Rectal smooth muscle tissue (tissue), 1 donor: ENCODE results near the gene TRMU.

Experiments
- H3K27ac ChIP-seq: one replicate; pipeline ENCODE4 v1.7.0; 2013; ENCODE audit warnings: low read depth, low read length, inconsistent platforms
- H3K27me3 ChIP-seq: one replicate; pipeline ENCODE4 v1.7.0; 2013; ENCODE audit warnings: low read length; ENCODE audit not compliant: control insufficient read depth, insufficient read depth
- H3K36me3 ChIP-seq: one replicate; pipeline ENCODE4 v1.7.0; 2013; ENCODE audit warnings: low read length; ENCODE audit not compliant: control insufficient read depth, insufficient read depth
- H3K4me1 ChIP-seq: one replicate; pipeline ENCODE4 v1.7.0; 2013; ENCODE audit warnings: low read length; ENCODE audit not compliant: control insufficient read depth, insufficient read depth
- H3K4me3 ChIP-seq: one replicate; pipeline ENCODE4 v1.7.0; 2013; ENCODE audit warnings: low read length
- H3K9ac ChIP-seq: one replicate; pipeline ENCODE4 v1.7.0; 2013; ENCODE audit warnings: low read length

The TRMU gene

DNA sequence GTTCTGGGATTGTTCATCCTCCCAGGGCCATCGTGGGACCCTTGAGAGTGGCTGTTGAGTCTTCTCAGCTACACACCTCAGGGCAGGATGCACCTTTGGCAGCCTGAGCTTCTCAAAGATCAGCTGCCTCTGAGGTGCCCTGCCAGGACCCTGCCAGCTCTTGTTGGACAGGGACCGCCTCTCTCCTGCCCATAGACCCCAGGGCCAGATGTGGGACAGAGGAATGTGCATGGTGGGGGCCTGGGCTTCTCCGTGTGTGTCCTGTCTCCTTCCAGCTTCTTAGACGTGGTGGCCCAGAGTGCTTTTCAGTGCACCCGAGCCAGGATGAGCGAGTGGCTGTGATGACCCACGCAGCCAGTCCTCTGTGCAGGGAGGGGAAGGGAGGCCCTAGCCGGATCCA lies 5.9 kb upstream of the TRMU start:
- H3K9ac ChIP-seq: no peak overlapping the region
- no peak overlapping the region for H3K4me3 ChIP-seq
- H3K27ac ChIP-seq: no peak overlapping the region
- H3K4me1 ChIP-seq: no peaks in the 10 kb centered on the region
- H3K36me3 ChIP-seq: no peaks in the 10 kb centered on the region
- H3K27me3 ChIP-seq: no peaks in the 10 kb centered on the region

DNA sequence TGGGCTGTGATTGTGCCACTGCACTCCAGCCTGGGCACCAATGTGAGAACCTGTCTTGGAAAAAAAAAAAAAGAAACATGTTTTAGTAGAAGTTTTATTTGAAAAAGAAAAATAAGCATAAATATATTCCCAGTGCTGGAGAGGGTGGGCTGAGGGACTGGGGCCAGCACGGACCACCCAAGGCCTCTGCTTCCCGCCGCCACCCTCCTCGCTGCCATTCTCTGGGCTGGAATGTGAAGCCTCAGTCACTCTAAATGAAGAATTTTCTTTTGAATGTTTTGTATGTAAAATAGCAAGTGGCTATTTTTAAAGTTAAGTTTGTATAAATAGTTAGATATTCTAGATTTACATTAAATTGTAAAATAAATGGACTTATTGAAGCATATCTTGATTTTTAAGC lies 5.1 kb upstream of the TRMU start:
- Histone ChIP-seq H3K4me3 (no peak overlapping the region), H3K36me3 (no peaks in the 10 kb centered on the region), H3K9ac (no peak overlapping the region), H3K27me3 (no peaks in the 10 kb centered on the region), H3K4me1 (no peaks in the 10 kb centered on the region), H3K27ac (no peak overlapping the region)

DNA sequence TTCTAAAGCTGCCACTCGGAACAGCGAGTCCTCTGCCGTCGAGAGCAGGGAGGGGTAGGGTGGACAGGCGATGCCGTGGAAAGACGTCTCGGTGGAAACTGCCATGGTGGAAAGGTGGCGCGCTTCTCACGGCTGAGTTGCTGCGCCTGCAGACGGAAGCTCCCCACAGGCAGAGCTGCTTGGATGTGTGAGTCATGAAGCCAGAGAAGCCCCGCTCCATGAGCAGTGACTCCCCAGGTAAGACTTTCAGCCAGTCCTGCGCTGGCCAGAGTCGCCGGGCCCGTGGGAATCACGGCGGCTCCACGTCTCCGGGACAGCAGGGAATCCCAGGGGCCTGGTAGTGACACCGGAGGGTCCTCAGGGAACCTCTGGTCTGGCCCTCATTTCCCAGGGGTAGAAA lies 4.0 kb upstream of the TRMU start:
- H3K27me3 ChIP-seq: no peaks in the 10 kb centered on the region
- no peak overlapping the region for H3K27ac ChIP-seq
- no peak overlapping the region for H3K9ac ChIP-seq
- no peak overlapping the region for H3K4me3 ChIP-seq
- peaks cover 2% of the 10 kb centered on the region for H3K4me1 ChIP-seq
- no peaks in the 10 kb centered on the region for H3K36me3 ChIP-seq

- Histone ChIP-seq H3K36me3 (peaks cover 6% of the 10 kb centered on the region), H3K4me1 (peaks cover 8% of the 10 kb centered on the region), H3K4me3 (peak overlapping the region; percentile 95), H3K27ac (peak overlapping the region; percentile 88), H3K9ac (peak overlapping the region; percentile 83), H3K27me3 (no peaks in the 10 kb centered on the region)
These were observed 885 bp downstream of the TRMU start for GRCh38 chr22:46336119-46337078.

DNA sequence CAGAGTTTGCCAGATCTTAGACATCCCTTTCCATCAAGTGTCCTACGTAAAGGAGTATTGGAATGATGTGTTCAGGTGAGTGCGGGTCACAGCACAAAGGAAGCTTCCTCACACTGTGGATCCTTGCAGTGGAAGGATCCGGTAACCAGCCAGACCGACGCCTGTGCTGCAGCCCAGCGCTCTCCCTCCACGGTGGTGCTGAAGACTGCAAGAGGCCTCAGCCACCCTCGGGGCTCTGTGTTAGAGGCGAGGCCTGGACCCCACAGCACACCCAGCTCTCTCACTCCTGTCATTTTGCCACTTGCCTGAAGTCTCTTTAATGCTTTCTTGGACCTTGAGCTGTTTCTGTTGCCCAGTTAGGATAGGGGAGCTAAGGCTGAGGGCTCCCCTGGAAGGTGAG lies 2.4 kb downstream of the TRMU start:
- H3K27ac ChIP-seq: no peak overlapping the region
- peaks cover 6% of the 10 kb centered on the region for H3K36me3 ChIP-seq
- no peaks in the 10 kb centered on the region for H3K27me3 ChIP-seq
- H3K9ac ChIP-seq: no peak overlapping the region
- H3K4me1 ChIP-seq: peaks cover 8% of the 10 kb centered on the region
- no peak overlapping the region for H3K4me3 ChIP-seq

GRCh38 chr22:46338636-46339035 lies 3.1 kb downstream of the TRMU start:
- Histone ChIP-seq H3K27ac (no peak overlapping the region), H3K9ac (no peak overlapping the region), H3K4me1 (peaks cover 8% of the 10 kb centered on the region), H3K4me3 (no peak overlapping the region), H3K36me3 (peaks cover 9% of the 10 kb centered on the region), H3K27me3 (no peaks in the 10 kb centered on the region)

GRCh38 chr22:46339956-46340355 lies 4.4 kb downstream of the TRMU start:
- H3K27ac ChIP-seq: no peak overlapping the region
- no peaks in the 10 kb centered on the region for H3K27me3 ChIP-seq
- peaks cover 8% of the 10 kb centered on the region for H3K4me1 ChIP-seq
- no peak overlapping the region for H3K4me3 ChIP-seq
- H3K36me3 ChIP-seq: peaks cover 14% of the 10 kb centered on the region
- no peak overlapping the region for H3K9ac ChIP-seq

GRCh38 chr22:46340676-46341075 lies 5.2 kb downstream of the TRMU start:
- peaks cover 17% of the 10 kb centered on the region for H3K36me3 ChIP-seq
- peaks cover 8% of the 10 kb centered on the region for H3K4me1 ChIP-seq
- no peaks in the 10 kb centered on the region for H3K27me3 ChIP-seq
- no peak overlapping the region for H3K4me3 ChIP-seq
- no peak overlapping the region for H3K27ac ChIP-seq
- no peak overlapping the region for H3K9ac ChIP-seq

DNA sequence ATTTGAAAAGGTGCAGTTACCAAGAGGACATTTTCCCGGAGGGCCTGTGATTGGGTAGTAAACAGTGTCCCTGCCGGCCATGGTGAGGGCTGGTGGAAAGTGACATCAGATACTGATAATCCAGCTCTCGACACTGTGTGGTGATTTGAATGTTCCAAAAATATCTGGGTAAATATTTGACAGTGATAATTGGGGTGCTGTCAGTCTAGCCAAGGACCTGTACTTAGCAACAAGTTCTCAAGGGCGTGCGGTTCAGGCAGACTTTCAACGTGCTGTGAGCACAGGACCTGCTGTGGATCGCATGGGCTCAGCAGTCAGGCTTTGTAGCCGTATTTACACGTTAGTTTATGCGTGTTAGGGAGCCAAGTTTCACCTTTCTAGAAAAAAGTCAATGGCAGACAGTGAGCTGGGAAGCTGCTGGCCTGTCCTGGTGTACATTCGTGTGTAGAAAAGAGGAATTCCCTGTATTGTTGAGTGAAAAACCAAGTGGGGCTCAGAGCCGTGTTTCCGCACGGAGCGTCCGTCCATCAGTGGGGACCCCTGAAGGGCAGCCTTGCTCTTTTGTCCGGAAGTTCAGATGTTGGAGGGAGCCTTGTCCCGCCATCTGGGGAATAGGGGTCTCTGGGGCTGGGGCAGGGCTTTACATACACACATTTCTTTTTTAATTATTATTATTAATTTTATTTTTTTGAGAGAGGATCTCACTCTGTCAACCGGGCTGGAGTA lies 11.3 kb downstream of the TRMU start:
- H3K36me3 ChIP-seq: peaks cover 24% of the 10 kb centered on the region
- H3K27me3 ChIP-seq: no peaks in the 10 kb centered on the region
- no peak overlapping the region for H3K27ac ChIP-seq
- H3K4me1 ChIP-seq: peaks cover 4% of the 10 kb centered on the region
- H3K9ac ChIP-seq: no peak overlapping the region
- no peak overlapping the region for H3K4me3 ChIP-seq

DNA sequence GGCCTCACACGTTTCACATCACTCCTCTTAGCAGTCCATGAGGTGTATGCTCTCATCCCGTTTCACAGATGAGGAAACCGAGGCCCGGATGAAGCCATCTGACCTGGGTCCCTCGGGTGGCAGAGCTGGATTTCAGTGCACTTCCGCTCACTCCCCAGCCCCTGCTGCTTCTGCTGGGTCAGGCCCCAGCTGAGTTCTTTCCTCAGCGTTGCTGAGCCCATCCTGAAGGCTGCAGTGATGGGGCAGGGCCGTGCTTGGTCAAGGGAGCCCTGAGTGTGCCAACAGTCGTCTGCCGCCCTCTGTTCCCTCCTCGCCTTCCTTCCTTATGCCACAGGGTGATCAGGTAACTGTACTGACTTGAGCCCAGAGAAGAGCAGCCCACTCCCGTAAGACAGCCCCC lies 12.1 kb downstream of the TRMU start:
- peaks cover 4% of the 10 kb centered on the region for H3K4me1 ChIP-seq
- no peaks in the 10 kb centered on the region for H3K27me3 ChIP-seq

GRCh38 chr22:46348099-46348695 lies 12.7 kb downstream of the TRMU start:
- Histone ChIP-seq H3K27me3 (no peaks in the 10 kb centered on the region), H3K9ac (no peak overlapping the region), H3K4me1 (peaks cover 4% of the 10 kb centered on the region), H3K27ac (no peak overlapping the region), H3K4me3 (no peak overlapping the region), H3K36me3 (peaks cover 37% of the 10 kb centered on the region)

More for the DNA sequence above, 12.1 kb downstream of the TRMU start:
- Histone ChIP-seq H3K9ac (no peak overlapping the region), H3K27ac (no peak overlapping the region), H3K4me3 (no peak overlapping the region), H3K36me3 (peaks cover 31% of the 10 kb centered on the region)

GRCh38 chr22:46349238-46349637 lies 13.7 kb downstream of the TRMU start:
- Histone ChIP-seq H3K4me1 (peaks cover 4% of the 10 kb centered on the region), H3K36me3 (peaks cover 43% of the 10 kb centered on the region), H3K9ac (no peak overlapping the region), H3K4me3 (no peak overlapping the region), H3K27me3 (no peaks in the 10 kb centered on the region), H3K27ac (no peak overlapping the region)
